Activated CD4-positive, alpha-beta T cell treated with anti-CD3 and anti-CD28 coated beads for 48 hours (primary cell): Measurements from ENCODE around the gene ROBO1.

Source experiments
- DNase-seq: peaks from one replicate; pipeline ENCODE4 v3.0.0-alpha.2; 2020

Gene ROBO1

DNA sequence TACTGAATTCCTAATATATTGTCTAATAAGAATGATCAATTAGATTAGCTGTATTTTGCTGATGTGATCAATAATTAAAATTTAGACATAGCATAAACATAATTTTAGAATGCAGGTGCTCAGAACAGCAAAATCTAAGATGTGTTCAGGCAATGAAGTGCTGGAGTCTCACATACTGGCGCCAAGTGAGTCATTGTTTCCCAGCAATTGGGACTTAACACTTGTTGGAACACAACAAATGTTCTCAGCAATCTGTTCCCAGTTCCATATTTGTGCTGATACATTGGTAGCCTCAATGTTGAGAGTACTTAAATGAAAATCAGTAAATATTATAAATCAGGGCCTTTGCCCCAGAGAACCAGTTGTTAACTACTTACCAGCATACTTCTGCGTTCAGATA lies 619.0 kb downstream of the ROBO1 start:
- DNase-seq = no peak

- no peak for DNase-seq
These were observed 621.8 kb downstream of the ROBO1 start for GRCh38 chr3:79146024-79146423.

DNA sequence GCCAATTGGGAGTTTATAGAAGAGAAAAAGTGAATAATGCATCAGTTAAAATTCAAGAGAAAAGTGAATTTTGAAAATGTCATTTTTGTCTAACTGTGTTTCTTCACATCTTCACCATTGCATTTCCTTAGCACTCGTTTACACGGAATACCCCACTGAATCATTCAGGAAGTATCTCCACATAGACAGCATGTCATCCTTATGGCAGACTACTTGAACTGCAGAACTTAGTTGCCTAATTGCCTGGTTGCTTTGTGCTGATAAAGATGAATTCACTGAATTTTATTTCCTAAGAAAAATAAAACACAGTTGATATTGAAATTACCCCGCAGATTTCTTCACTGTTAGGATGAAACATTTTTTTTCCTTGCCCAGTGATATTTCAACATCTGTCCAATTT lies 627.1 kb downstream of the ROBO1 start:
- no peak for DNase-seq

- DNase-seq = no peak
These were observed 628.3 kb downstream of the ROBO1 start for GRCh38 chr3:79139395-79140068.

GRCh38 chr3:79125313-79125984 lies 642.3 kb downstream of the ROBO1 start:
- no peak for DNase-seq

DNA sequence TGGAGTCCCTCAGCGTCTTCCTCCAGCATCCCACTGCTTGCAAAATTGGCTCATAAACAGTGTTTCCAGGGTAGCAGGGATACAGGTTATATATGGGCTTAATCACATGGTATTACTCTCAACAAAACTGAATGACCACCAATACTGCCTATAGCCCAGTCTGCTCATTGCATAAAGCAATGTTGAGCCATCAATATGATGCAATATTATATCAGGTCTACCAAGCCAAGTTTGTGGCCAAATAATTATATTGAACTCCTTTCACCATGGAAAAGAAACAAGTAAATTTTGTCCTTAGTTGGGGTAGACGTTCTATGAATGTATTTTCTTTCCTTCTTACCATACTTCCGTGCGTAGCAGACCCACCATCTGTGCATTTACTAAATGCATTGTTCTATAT lies 652.3 kb downstream of the ROBO1 start:
- DNase-seq = no peak

DNA sequence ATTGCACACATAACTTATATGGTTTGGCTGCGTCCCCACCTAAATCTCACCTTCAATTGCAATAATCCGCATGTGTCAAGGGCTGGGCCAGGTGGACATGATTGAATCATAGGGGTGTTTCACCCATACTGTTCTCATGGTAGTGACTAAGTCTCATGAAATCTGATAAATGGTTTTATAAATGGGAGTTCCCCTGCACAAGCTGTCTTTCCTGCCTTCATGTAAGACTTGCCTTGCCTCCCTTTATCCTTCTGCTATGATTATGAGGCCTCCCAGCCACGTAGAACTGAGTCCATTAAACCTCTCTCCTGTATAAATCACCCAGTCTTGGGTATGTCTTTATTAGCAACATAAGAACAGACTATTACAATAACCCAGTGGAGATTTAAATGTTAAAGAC lies 653.9 kb downstream of the ROBO1 start:
- DNase-seq = no peak

GRCh38 chr3:79111375-79112052 lies 656.3 kb downstream of the ROBO1 start:
- DNase-seq = no peak

- no peak for DNase-seq
These were observed 658.0 kb downstream of the ROBO1 start for GRCh38 chr3:79109754-79110153.

GRCh38 chr3:79103307-79103706 lies 664.5 kb downstream of the ROBO1 start:
- DNase-seq = no peak

DNA sequence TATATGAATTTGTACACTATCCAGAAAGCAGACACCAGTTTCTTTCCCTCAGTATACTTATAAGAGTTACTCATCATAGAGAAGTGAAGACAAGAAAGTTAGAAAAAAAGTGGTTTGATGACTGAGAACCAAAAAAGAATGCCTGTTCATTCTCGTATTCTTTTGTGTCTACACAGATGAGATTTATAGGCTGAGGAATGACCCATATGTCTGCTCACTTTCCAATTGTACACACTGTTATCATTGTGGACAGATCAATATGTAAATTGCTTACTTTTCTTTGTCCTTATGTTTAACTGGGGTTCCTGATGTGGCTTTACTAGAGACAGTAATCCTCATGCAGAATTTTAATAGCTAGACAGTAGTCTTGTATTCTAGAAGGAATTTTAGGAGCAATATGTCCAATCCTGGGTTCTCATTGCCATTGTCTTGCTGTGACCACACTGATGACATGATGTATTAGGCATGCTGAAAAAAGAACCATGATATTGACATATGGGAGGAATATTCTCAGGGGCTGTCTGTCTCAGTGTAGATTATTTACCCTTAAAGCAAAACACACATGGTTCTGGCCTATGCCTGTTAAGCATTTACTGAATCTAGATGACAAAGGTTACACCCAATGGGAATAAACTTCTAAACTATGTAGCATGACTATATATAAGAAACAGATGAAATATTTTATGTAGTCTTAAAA lies 669.7 kb downstream of the ROBO1 start:
- no peak for DNase-seq

DNA sequence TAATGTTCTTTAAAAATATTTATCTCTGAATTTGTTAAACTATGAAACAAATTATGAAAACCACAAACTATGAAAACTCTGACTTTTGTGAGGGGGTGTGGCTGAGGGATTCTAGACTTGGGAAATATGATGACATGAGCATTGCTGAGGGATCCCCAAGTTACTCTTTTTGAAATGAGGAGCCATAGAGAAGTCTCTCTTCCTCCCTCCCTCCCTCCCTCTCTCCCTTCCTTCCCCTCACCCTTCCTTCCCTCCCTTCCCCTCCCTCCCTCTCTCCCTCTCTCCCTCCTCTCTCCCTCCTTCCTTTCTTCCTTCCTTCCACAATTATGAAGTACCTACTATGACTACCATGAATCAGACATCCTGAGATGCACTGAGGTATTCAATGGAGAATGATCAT lies 673.1 kb downstream of the ROBO1 start:
- no peak for DNase-seq

- peak; percentile 27 for DNase-seq
These were observed 681.3 kb downstream of the ROBO1 start for GRCh38 chr3:79086514-79086913.

DNA sequence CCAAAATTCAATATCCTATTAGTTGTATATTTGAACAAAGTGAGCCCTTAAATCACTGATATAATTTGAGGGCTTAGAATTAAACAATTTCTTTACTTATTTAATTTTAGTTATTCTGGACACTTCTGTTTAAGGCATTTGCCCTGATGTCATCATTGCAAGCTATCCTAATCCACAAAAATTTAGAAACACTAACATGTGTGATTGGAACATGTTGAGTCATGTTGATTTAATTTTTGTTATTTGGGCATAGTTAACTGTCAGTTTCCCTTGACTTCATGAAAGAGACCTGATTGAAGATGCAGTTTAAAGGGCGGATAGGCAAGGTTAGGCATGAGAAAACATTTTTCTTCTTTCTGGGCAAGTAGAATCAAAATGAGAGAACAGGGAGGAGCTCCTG lies 682.6 kb downstream of the ROBO1 start:
- DNase-seq = no peak

DNA sequence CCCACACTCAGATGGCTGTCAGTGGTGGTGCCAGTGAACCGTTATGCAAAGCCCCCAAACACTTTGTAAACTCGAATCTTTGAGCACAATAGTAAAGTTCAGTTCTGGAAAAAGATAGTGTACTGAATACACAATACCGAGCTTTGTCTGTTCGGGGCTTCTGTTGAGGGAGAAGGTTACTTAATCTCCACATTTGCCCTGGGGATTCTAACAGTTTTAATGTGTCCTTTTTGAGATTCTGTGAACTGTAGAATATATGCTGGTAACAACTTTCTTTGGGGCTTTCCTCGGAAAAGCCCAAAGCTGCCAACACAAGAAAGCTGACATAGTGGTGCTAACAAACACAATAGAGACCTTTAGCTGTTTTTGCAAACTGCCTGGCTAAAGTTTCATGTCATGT lies 686.5 kb downstream of the ROBO1 start:
- DNase-seq = no peak

GRCh38 chr3:79074558-79074957 lies 693.2 kb downstream of the ROBO1 start:
- no peak for DNase-seq

GRCh38 chr3:79067734-79068133 lies 700.1 kb downstream of the ROBO1 start:
- DNase-seq = no peak

DNA sequence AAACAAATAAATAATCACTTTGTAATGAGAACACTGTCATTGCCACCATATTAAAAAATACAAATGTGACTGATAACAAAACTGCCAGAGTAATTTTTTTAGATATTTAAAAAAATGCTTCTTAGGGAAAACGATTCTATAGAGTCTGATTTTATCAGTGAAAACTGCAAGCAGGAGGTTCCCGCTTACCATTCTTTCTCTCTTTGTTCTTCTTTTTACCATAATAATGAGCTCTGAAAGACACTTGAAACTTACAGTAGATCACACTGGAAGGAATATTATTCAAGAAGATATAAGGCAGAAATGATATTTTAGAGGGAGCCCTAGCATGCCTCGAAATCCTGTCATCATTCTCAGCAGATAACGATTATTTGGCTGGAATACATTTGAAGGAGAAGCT lies 701.3 kb downstream of the ROBO1 start:
- DNase-seq = no peak

GRCh38 chr3:79063624-79064023 lies 704.2 kb downstream of the ROBO1 start:
- DNase-seq = no peak

DNA sequence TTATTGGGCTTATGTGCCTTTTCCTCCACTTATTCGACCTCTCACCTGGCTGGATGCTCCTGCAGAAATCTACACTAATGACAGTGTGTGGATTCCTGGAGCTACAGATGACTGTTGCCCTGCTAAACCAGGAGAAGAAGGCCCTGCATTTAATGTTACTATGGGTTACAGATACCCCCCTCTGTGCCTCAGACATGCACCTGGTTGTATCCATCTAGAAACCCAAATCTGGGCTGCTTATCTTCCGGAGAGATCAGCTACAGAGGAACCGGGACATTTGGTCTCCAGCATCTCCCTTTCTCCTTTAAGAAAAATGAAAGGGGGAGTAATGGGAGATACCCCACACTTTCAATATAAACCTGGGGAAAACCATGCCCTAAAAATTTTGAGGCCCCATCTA lies 710.0 kb downstream of the ROBO1 start:
- no peak for DNase-seq

DNA sequence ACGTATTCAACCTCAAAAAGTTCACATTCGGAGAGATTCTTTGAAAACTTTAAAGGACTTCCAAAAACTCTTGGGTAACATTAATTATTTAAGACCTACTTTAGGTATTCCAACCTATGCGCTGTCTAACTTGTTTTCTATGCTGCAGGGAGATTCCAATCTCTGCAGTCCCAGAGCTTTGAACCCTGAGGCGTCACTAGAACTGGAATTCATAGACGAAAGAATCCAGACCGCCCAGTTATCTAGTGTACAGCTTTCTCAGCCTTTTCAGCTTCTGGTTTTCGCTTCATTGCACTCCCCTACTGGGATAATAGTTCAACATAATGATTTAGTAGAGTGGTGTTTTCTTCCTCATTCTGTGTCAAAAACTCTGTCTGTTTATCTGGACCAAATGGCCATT lies 711.3 kb downstream of the ROBO1 start:
- DNase-seq = no peak

DNA sequence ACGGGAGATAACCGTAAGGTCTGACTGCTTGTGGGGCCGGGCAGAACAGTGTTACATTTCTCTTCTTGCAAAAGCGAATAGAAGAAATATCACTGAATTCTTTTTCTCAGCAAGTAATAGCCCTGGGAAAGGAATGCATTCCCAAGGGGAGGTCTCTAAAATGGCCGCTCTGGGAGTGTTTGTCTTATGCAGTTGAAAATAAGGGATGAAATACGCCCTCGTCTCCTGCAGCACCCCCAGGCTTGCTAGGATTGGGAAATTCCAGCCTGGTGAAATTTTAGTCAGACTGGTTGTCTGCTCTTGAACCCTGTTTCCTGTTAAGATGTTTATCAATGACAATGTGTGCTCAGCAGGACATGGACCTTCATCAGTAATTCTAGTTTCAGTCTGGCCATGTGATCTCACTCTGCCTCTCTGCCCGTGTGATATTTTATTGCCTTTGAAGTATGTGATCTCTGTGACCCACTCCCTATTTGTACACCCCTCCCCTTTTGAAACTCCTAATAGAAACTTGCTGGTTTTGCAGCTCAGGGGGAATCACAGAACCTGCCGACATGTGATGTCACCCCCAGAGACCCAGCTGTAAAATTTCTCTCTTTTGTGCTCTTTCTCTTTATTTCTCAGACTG lies 715.6 kb downstream of the ROBO1 start:
- no peak for DNase-seq

- no peak for DNase-seq
These were observed 720.2 kb downstream of the ROBO1 start for GRCh38 chr3:79047581-79047980.
